DND-41 (cell line): ENCODE results near the gene CHMP4A.

Experiments used
- CTCF ChIP-seq: IDR thresholded peaks from 2 replicates; pipeline ENCODE4 v1.5.1; 2012; ENCODE audit warnings: borderline replicate concordance, low read length, moderate library complexity, mild to moderate bottlenecking; ENCODE audit not compliant: poor library complexity, severe bottlenecking; ENCODE audit errors: extremely low read depth
- EZH2 ChIP-seq: IDR thresholded peaks from 3 replicates; pipeline ENCODE4 v1.6.1; 2012; ENCODE audit warnings: borderline replicate concordance, low read depth, mild to moderate bottlenecking, moderate library complexity, low read length, inconsistent platforms; ENCODE audit not compliant: severe bottlenecking

DNA sequence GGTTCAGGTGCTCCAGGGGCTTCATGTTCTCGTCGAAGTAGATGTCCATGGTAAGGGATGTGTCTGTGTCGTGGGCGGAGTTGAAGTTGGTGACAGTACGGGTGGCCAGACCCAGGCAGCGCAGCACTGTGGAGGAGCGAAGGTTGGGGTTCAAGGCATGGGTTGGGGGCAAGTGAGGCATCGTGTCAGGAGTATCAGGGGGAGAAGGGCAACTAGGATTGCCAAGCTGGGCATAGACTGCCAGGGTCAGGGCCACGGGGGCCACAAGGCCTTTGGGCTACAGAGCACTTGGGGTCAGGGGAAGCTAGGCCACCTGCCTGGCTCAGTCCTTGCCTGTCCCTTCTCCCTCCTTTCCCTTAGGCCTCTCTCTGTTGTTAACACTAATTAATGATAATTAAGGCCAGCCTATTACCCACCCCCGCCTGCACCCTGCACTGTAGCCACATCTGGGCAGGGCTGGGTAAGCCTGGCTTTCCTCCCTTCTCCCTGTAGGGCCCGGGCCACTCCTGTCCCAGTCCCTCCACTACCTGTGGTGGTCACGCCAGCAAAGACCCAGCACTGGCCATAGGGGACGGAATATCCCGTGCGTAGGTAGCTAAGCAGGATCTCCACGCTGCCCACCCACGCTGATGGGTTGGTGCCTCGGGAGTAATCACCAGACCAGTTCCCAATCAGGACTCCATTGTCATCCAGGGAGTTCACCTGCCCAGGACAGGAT is 45.4 kb upstream of the CHMP4A start:
- TF ChIP-seq CTCF (no peak), EZH2 (no peak)
